Endometrial microvascular endothelial cells (primary cell): Measurements from ENCODE around the gene NXF3. TPM values are rescaled to one million over a fixed set of nuclear protein-coding genes. Genes with fewer than 3 reads are reported as not detected.
"Not testable (repeated sequence)": the region's sequence is repeated elsewhere in the genome, so short reads cannot be mapped to it uniquely, and the experiment has no call there.

ENCODE experiments used
- in situ Hi-C: cut with HindIII; loops from 2 replicates; pipeline ENCODE4 v1.10.0; 2017; ENCODE audit warnings: low sequenced_read_pairs, low pct_unique_long_range_greater_than_20kb; ENCODE audit errors: inconsistent ontology term
- total RNA-seq: library from RNA; depleted of rRNA; stranded (reverse); fragments of >200 nt; gene quantifications from one replicate; pipeline ENCODE4 v1.2.3, GENCODE V29; 2015; ENCODE audit errors: inconsistent ontology term

NXF3 gene
- total RNA-seq, 1 donor from 2014 or later, result not detected

DNA sequence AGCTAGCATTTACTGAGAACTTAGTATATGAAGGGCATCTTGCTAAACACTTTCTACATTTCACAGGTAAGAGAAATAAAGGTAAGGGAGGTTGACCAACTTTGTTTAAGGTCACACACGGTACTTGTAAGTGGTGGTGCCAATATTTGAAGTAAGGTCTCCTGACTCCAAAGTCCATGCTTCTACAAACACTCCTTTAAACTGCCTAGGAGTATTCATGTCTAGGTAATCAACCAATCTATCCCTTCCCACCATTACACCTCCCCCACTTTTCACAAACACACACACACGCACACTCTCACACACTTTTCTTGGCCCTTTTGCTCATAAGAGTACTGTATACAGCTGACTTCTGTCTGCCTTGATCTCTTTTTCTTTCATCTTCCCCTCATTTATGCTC, 36.0 kb downstream of the NXF3 start:
- in situ Hi-C loops, result no loop called here

DNA sequence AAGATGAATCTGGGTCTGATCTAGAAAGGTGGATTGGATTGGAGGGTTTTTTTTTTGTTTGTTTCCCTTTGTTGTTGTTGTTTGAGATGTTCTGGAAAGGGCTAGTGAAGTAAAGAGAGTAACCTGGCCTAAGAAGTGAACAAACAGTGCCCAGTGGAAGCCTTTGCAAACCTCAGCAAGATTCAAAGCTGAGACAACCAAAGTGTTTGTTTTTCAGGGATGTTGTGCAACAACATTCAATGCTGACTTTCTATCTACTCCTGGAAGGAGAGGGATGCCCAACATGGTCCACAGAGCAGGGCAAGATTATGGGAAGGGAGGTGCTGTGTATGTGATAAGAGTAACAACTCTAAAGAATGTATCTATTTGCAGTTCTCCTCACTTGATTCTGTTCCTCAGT, 40.3 kb downstream of the NXF3 start:
- in situ Hi-C loops, result no loop called here

GRCh38 chrX:103051260-103051789, 41.6 kb downstream of the NXF3 start:
- in situ Hi-C loops, result no loop called here

DNA sequence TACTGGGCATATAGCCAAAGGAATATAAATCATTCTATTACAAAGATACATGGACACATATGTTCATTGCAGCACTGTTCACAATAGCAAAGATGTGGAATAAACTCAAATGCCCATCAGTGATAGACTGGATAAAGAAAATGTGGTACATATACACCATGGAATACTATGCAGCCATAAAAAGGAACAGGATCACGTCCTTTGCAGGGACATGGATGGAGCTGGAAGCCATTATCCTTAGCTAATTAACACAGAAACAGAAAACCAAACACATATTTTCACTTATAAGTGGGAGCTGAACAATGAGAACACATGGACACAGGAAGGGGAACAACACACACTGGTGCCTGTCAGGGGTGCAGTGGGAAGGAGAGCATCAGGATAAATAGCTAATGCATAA, 59.6 kb downstream of the NXF3 start:
- in situ Hi-C loops, result not testable (repeated sequence)

Other genes with a start within 250 kb of the NXF3 start
- gene RAB40AL, start 155.9 kb downstream of the NXF3 start, total RNA-seq, result not detected
- gene BEX1, start 29.0 kb downstream of the NXF3 start, total RNA-seq, result 0.46 TPM
- gene BEX4, start 122.0 kb upstream of the NXF3 start, total RNA-seq, result 18.8 TPM
- gene TCEAL8, start 162.0 kb upstream of the NXF3 start, total RNA-seq, result 59.9 TPM
- not detected for gene TCEAL5, start 183.6 kb upstream of the NXF3 start, total RNA-seq
- gene BEX2, start 217.8 kb upstream of the NXF3 start, total RNA-seq, result 0.37 TPM
- 2.3 TPM for gene TCEAL7, start 237.1 kb upstream of the NXF3 start, total RNA-seq